Upper lobe of right lung (tissue), 1 donor: ENCODE measurements around the gene PRDM13. TPM values are rescaled to one million over a fixed set of nuclear protein-coding genes. Genes with fewer than 3 reads are reported as not detected.
A peak's percentile ranks its signal among the peaks of the same experiment; 100 is the strongest.

Experiments used
- ATAC-seq: fragments of 200-7000 bp; cut with Tn5 transposase; one replicate; pipeline ENCODE4 v1.9.1; 2020; ENCODE audit warnings: mild to moderate bottlenecking, moderate library complexity
- DNase-seq: peaks from one replicate; pipeline ENCODE4 v3.0.0-alpha.2; 2020
- H3K27ac ChIP-seq: fragments of 200-600 bp; one replicate; pipeline ENCODE4 v1.8.0; 2022
- H3K27me3 ChIP-seq: fragments of 200-600 bp; one replicate; pipeline ENCODE4 v1.8.0; 2022; ENCODE audit warnings: mild to moderate bottlenecking
- H3K36me3 ChIP-seq: fragments of 200-600 bp; one replicate; pipeline ENCODE4 v1.8.0; 2022
- H3K4me1 ChIP-seq: fragments of 200-600 bp; one replicate; pipeline ENCODE4 v1.8.0; 2022
- H3K4me3 ChIP-seq: fragments of 200-600 bp; one replicate; pipeline ENCODE4 v1.8.0; 2022; ENCODE audit warnings: mild to moderate bottlenecking
- H3K9me3 ChIP-seq: fragments of 200-600 bp; one replicate; pipeline ENCODE4 v1.8.0; 2022
- intact Hi-C: fragments of 100-400 bp; cut with DNase I; formaldehyde crosslinking; loops from one replicate; pipeline ENCODE4 v1.11.0; 2022
- total RNA-seq: library from RNA; stranded (reverse); fragmentation: NEBNext Ultra II Directional; extraction: Animal tissue kit (Norgen Biotek cat#: 25700); gene quantifications from one replicate; pipeline ENCODE4 v1.2.1, GENCODE V29; 2021
- TF ChIP-seq, protein P1 (sequence below): fragments of 200-600 bp; IDR thresholded peaks from one replicate; pipeline ENCODE4 v1.8.0; 2022; ENCODE audit warnings: antibody characterized with exemption
- donor health status: DM: no; HTN: yes; CAD: no; lungs with severe emphysema.

The PRDM13 gene
- total RNA-seq, 1 donor from 2014 or later, result not detected

DNA sequence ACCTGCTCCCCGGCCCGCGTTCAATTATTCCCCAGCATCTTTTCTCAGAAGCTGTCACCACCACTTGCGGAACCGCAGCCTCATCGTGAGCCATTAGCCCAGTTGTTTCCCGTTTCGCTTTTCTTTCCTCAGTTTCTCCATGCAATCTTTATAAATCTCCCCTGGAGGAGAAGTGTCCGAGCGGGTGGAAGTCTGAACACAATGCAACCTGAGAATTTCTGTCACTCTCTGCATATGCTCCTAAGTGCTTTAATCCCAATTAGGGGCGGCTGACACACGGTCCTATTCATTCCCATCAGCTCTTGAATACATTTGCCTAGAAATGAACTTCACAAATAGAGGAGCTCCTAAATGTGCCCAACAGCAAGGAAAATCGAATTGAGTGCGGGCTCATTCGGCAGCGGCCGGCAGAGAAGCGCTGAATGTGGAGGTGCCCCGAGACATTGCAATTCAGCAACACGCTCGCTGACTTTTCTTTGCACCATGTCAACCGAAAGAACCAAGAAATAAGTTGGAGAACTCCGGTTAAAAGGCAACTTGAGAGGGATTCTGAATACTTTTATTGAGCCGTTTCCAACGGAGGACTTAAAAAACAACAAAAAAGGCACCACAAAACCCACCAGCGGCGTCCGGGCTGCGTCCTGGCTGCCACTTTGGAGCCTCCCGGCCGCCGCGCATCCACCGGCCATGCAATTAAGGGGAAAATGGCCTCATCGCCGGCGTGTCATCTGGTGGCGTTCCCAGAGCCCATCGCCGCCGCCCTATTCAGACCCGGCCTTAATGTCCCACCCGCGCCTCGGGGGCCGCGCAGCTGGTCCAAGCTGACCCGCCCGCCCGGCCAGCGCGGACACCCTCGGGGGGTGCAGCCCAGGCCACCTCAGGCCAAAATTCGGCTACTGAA, 3.9 kb upstream of the PRDM13 start:
- H3K27me3 ChIP-seq, result peaks cover 99% of the 10 kb centered on the region
- H3K36me3 ChIP-seq, result no peaks in the 10 kb centered on the region
- intact Hi-C loops, result no loop called here
- H3K4me1 ChIP-seq, result peaks cover 13% of the 10 kb centered on the region
- peak; percentile 9 for ATAC-seq
- no peaks in the 10 kb centered on the region for H3K9me3 ChIP-seq
- no peak for DNase-seq
- peak overlapping the region; percentile 33 for H3K4me3 ChIP-seq
- TF ChIP-seq, protein P1, sequence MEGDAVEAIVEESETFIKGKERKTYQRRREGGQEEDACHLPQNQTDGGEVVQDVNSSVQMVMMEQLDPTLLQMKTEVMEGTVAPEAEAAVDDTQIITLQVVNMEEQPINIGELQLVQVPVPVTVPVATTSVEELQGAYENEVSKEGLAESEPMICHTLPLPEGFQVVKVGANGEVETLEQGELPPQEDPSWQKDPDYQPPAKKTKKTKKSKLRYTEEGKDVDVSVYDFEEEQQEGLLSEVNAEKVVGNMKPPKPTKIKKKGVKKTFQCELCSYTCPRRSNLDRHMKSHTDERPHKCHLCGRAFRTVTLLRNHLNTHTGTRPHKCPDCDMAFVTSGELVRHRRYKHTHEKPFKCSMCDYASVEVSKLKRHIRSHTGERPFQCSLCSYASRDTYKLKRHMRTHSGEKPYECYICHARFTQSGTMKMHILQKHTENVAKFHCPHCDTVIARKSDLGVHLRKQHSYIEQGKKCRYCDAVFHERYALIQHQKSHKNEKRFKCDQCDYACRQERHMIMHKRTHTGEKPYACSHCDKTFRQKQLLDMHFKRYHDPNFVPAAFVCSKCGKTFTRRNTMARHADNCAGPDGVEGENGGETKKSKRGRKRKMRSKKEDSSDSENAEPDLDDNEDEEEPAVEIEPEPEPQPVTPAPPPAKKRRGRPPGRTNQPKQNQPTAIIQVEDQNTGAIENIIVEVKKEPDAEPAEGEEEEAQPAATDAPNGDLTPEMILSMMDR, result no peak
- H3K27ac ChIP-seq, result no peak overlapping the region

DNA sequence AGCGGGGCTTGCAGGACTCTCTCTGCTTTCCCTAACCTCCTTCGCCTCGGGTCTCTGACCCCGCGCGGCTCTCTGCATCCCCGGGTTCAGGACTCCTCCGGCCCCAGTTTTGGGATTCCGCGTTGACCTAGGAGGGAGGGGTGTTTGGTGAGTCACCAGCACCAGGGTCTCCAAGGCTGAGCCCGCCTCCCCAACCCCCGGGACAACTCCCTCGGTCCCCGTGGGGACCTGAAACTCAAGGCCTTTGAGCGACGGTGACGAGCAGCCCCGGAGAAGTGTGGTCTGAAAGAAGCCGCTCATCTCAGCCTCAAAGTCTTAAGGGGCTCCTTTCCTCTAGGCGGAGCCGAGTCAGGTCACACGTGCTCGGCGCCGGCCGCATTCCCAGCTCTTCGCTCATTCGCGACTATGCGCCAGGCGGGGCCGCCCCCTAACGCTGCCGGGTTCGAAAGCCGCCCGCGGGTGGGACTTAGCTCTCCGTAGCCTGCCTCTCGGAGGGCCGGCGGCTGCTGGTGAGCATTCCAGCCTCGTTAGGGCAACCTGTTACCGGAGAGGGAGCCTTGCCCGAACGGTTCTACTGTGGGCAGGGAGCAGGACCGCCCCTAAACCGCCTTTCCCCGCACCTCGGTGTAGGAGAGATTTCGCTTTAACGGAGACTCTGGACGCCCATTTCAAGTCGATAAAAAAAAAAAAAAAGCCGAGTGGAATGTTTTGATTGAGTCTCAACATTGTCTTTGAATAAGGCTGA, 3.0 kb upstream of the PRDM13 start:
- Histone ChIP-seq H3K4me1 (peaks cover 13% of the 10 kb centered on the region), H3K36me3 (no peaks in the 10 kb centered on the region), H3K27me3 (peaks cover 100% of the 10 kb centered on the region), H3K4me3 (peak overlapping the region; percentile 33), H3K27ac (no peak overlapping the region), H3K9me3 (no peaks in the 10 kb centered on the region)
- TF ChIP-seq, protein P1, result no peak
- ATAC-seq, result peak; percentile 29
- DNase-seq, result no peak
- intact Hi-C loops, result no loop called here

DNA sequence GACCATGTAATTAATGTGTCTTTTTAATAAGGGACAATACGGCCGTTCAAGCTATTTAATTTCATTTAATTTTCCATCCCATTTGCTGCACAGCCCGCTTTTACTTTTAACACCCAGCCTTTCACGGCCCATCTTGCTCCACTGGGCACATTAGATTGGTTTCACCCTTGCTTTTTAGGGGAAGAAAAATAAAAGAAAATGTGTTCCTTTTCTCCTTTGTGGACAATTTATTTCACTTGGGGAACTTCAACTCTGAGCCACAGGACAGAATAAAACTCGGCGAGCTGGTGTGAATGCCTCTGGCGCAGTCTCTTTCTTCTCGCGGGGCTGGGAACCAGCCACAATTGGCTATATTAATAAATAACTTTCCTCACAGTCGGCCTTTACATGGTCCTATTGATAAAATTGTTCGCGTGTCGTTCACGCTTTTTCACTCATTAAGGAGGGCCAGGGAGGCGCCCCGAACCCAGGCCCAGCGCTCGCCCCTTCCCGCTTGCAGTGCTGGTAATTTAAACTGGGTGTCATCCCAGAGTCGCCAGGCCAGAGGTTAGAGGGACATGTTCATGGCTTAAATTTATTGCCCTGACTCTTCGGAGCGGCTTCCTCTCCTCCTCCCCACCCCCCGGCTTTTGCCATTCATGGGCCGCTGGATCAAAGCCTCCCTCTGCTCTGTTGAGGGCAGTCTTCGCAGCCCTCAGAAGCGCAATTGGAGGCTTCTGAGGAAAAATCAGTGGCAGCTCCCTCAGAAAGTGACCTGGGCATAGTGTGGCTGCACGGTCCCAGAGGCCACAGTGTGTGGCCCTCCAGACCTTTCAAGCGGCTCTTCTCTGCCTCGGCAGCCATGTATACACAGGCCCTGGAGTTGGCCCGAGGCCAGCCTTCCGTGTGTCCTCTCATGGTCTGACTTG, 2.2 kb upstream of the PRDM13 start:
- Histone ChIP-seq H3K36me3 (no peaks in the 10 kb centered on the region), H3K9me3 (no peaks in the 10 kb centered on the region), H3K27me3 (peaks cover 100% of the 10 kb centered on the region), H3K4me3 (peak overlapping the region; percentile 33), H3K27ac (no peak overlapping the region), H3K4me1 (peaks cover 13% of the 10 kb centered on the region)
- DNase-seq (no peak), ATAC-seq (no peak)
- intact Hi-C loops, result no loop called here
- TF ChIP-seq, protein P1, result no peak

DNA sequence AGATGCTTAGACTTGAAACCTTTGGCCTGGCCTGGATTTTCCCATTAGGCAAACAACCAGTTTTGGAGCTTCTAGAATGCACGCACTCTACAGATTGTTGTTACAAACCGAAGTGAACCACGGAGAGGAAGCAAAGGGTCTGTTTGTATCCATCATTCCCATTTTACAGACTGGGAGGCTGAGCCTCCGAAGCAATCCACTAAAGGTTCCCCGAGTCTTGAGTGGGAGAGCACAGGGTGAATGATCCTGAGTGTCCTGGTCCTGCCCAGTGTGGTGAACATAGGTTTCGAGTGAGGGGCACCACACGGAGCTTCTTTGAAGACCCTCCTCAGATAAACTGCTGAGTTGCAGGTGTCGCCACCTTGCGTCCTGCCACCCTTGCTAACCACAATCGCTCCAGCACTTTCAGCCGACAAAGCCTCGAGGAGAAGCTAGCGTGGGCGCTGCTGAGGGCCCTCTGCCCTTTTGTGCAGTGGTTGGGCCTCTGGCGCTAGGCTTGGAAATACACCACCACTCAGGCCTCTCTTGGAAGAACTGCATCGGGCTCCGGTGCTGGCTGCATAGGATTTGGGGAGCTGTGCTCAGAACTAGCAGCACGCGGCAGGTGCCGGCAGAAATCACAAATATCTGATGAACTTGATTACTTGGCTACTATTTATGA, 1.4 kb upstream of the PRDM13 start:
- TF ChIP-seq, protein P1, result no peak
- DNase-seq (no peak), ATAC-seq (no peak)
- Histone ChIP-seq H3K27me3 (peaks cover 100% of the 10 kb centered on the region), H3K4me1 (peaks cover 13% of the 10 kb centered on the region), H3K36me3 (no peaks in the 10 kb centered on the region), H3K4me3 (no peak overlapping the region), H3K27ac (no peak overlapping the region), H3K9me3 (no peaks in the 10 kb centered on the region)
- intact Hi-C loops, result no loop called here
